HepG2 (cell line): ENCODE measurements around the gene PACS2. TPM values are rescaled to one million over a fixed set of nuclear protein-coding genes. Genes with fewer than 3 reads are reported as not detected.

Experiments
- MAFK ChIP-seq, 2 experiments: IDR thresholded peaks in 1 of 2; conservative IDR thresholded peaks in 1 of 2; 2 replicates each; pipeline ENCODE4 v1.6.1; 2011; ENCODE audit warnings: improper control_type of control experiment in 2 of 2, low read length in 2 of 2
- SOX5 ChIP-seq: IDR thresholded peaks from 2 replicates; pipeline ENCODE4 v1.6.1; 2016; ENCODE audit warnings: borderline replicate concordance
- ZFP36 ChIP-seq: fragments of 150-350 bp; IDR thresholded peaks from 2 replicates; pipeline ENCODE4 v1.6.1; 2018; ENCODE audit warnings: borderline replicate concordance, low read length, low read depth; ENCODE audit not compliant: partially characterized antibody
- ZNF235 ChIP-seq: sonication (generic); formaldehyde crosslinking; IDR thresholded peaks from 2 replicates; pipeline ENCODE4 v1.8.1; 2023; ENCODE audit warnings: mild to moderate bottlenecking, missing genetic modification reagents, borderline replicate concordance
- ZNF724P ChIP-seq: sonication (generic); formaldehyde crosslinking; IDR thresholded peaks from 2 replicates; pipeline ENCODE4 v1.8.0; 2022; ENCODE audit warnings: missing genetic modification reagents, borderline replicate concordance
- ZNF816 ChIP-seq: sonication (generic); formaldehyde crosslinking; IDR thresholded peaks from 2 replicates; pipeline ENCODE4 v1.8.0; 2022; ENCODE audit warnings: missing genetic modification reagents, mild to moderate bottlenecking, borderline replicate concordance
- polyA plus RNA-seq, 8 experiments: library from polyadenylated mRNA; depleted of rRNA in 3 of 8; stranded (reverse) in 7 of 8; unstranded in 1 of 8; fragments of >200 nt; fragmentation: Illumina TruSeq in 4 of 8; extraction: Trizol in 4 of 8; gene quantifications; 2 replicates each; pipeline versions ENCODE4 v1.2.1 to v1.2.3, GENCODE V29; 2011 to 2016; ENCODE audit warnings: low read depth in 4 of 8, missing spikeins in 1 of 8, mixed read lengths in 1 of 8; ENCODE audit not compliant: insufficient read depth in 1 of 8
- total RNA-seq, 5 experiments: library from RNA; depleted of rRNA; stranded (reverse); fragments of >200 nt; fragmentation: Illumina TruSeq; extraction: Trizol; gene quantifications; 2 replicates each; pipeline ENCODE4 v1.2.3, GENCODE V29; 2016; ENCODE audit warnings: low read depth in 1 of 5
- TF ChIP-seq, protein P1 (sequence below): sonication (generic); formaldehyde crosslinking; IDR thresholded peaks from 2 replicates; pipeline ENCODE4 v1.4.0; 2020; ENCODE audit warnings: mild to moderate bottlenecking, missing genetic modification reagents
- TF ChIP-seq, protein P2 (sequence below): sonication (generic); formaldehyde crosslinking; IDR thresholded peaks from one replicate; pipeline ENCODE4 v1.5.1; 2020; ENCODE audit warnings: mild to moderate bottlenecking, missing genetic modification reagents; ENCODE audit errors: not compliant biosample characterization
- TF ChIP-seq, protein P3 (sequence below): sonication (generic); formaldehyde crosslinking; IDR thresholded peaks from 2 replicates; pipeline ENCODE4 v1.4.0; 2020; ENCODE audit warnings: missing genetic modification reagents
- TF ChIP-seq, protein P4 (sequence below): sonication (generic); formaldehyde crosslinking; IDR thresholded peaks from 2 replicates; pipeline ENCODE4 v1.5.0; 2020; ENCODE audit warnings: mild to moderate bottlenecking, low read depth, missing genetic modification reagents, borderline replicate concordance

PACS2 gene
- total and polyA plus RNA-seq, 2 of the 13 experiments (the other 11 are each of a cell fraction or from before 2014, with no cell fraction given) = 23.6 to 27.6 TPM

DNA sequence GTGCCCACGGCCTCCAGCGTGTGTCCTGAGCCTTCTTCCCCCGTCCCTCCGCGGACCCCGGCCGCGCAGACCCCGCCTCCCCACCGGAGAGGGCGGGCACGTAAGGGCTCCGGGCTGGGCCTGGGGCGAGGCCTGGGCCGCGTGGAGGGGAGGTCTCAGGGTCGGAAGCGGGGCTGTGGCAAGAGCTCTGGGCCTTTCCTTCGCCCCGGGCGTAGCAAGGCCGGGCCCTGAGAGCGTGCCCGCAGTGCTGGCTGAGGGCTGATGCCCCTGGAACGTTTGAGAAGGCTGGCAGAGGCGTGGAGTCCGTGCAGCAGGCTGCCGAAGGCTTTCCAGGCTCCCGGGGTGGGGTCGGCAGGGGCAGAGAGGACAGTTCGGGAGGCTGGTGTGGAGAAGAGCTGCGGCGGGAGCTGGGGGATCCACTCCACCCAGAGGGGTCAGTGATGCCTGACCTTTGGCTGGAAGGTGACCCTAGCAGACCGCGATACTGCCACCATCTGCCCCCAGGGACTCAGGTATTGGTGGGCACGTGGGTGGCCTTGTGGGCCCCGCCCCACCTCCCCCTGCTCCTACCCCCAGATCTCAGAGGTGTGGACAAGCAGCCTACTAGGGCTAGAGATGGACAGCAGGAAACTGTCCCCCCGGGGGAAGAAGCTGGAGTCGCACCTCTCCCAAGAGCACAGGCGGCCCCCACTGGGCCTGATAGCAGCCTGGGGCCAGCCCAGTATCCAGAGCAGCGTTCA, 84.3 kb downstream of the PACS2 start (continued):
- TF ChIP-seq, protein P1, sequence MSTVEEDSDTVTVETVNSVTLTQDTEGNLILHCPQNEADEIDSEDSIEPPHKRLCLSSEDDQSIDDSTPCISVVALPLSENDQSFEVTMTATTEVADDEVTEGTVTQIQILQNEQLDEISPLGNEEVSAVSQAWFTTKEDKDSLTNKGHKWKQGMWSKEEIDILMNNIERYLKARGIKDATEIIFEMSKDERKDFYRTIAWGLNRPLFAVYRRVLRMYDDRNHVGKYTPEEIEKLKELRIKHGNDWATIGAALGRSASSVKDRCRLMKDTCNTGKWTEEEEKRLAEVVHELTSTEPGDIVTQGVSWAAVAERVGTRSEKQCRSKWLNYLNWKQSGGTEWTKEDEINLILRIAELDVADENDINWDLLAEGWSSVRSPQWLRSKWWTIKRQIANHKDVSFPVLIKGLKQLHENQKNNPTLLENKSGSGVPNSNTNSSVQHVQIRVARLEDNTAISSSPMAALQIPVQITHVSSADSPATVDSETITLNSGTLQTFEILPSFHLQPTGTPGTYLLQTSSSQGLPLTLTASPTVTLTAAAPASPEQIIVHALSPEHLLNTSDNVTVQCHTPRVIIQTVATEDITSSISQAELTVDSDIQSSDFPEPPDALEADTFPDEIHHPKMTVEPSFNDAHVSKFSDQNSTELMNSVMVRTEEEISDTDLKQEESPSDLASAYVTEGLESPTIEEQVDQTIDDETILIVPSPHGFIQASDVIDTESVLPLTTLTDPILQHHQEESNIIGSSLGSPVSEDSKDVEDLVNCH = no peak
- TF ChIP-seq, protein P2, sequence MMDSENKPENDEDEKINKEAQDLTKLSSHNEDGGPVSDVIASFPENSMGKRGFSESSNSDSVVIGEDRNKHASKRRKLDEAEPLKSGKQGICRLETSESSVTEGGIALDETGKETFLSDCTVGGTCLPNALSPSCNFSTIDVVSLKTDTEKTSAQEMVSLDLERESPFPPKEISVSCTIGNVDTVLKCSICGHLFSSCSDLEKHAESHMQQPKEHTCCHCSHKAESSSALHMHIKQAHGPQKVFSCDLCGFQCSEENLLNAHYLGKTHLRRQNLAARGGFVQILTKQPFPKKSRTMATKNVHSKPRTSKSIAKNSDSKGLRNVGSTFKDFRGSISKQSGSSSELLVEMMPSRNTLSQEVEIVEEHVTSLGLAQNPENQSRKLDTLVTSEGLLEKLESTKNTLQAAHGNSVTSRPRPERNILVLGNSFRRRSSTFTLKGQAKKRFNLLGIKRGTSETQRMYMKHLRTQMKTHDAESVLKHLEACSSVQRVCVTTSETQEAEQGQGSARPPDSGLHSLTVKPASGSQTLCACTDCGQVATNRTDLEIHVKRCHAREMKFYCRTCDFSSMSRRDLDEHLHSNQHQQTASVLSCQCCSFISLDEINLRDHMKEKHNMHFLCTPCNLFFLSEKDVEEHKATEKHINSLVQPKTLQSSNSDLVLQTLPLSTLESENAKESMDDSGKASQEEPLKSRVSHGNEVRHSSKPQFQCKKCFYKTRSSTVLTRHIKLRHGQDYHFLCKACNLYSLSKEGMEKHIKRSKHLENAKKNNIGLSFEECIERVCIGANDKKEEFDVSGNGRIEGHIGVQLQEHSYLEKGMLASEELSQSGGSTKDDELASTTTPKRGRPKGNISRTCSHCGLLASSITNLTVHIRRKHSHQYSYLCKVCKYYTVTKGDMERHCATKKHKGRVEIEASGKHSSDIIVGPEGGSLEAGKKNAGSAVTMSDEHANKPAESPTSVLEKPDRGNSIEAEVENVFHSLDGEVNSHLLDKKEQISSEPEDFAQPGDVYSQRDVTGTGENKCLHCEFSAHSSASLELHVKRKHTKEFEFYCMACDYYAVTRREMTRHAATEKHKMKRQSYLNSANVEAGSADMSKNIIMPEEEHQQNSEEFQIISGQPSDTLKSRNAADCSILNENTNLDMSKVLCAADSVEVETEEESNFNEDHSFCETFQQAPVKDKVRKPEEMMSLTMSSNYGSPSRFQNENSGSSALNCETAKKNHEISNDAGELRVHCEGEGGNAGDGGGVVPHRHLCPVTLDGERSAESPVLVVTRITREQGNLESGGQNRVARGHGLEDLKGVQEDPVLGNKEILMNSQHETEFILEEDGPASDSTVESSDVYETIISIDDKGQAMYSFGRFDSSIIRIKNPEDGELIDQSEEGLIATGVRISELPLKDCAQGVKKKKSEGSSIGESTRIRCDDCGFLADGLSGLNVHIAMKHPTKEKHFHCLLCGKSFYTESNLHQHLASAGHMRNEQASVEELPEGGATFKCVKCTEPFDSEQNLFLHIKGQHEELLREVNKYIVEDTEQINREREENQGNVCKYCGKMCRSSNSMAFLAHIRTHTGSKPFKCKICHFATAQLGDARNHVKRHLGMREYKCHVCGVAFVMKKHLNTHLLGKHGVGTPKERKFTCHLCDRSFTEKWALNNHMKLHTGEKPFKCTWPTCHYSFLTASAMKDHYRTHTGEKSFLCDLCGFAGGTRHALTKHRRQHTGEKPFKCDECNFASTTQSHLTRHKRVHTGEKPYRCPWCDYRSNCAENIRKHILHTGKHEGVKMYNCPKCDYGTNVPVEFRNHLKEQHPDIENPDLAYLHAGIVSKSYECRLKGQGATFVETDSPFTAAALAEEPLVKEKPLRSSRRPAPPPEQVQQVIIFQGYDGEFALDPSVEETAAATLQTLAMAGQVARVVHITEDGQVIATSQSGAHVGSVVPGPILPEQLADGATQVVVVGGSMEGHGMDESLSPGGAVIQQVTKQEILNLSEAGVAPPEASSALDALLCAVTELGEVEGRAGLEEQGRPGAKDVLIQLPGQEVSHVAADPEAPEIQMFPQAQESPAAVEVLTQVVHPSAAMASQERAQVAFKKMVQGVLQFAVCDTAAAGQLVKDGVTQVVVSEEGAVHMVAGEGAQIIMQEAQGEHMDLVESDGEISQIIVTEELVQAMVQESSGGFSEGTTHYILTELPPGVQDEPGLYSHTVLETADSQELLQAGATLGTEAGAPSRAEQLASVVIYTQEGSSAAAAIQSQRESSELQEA = no peak
- TF ChIP-seq, protein P3, sequence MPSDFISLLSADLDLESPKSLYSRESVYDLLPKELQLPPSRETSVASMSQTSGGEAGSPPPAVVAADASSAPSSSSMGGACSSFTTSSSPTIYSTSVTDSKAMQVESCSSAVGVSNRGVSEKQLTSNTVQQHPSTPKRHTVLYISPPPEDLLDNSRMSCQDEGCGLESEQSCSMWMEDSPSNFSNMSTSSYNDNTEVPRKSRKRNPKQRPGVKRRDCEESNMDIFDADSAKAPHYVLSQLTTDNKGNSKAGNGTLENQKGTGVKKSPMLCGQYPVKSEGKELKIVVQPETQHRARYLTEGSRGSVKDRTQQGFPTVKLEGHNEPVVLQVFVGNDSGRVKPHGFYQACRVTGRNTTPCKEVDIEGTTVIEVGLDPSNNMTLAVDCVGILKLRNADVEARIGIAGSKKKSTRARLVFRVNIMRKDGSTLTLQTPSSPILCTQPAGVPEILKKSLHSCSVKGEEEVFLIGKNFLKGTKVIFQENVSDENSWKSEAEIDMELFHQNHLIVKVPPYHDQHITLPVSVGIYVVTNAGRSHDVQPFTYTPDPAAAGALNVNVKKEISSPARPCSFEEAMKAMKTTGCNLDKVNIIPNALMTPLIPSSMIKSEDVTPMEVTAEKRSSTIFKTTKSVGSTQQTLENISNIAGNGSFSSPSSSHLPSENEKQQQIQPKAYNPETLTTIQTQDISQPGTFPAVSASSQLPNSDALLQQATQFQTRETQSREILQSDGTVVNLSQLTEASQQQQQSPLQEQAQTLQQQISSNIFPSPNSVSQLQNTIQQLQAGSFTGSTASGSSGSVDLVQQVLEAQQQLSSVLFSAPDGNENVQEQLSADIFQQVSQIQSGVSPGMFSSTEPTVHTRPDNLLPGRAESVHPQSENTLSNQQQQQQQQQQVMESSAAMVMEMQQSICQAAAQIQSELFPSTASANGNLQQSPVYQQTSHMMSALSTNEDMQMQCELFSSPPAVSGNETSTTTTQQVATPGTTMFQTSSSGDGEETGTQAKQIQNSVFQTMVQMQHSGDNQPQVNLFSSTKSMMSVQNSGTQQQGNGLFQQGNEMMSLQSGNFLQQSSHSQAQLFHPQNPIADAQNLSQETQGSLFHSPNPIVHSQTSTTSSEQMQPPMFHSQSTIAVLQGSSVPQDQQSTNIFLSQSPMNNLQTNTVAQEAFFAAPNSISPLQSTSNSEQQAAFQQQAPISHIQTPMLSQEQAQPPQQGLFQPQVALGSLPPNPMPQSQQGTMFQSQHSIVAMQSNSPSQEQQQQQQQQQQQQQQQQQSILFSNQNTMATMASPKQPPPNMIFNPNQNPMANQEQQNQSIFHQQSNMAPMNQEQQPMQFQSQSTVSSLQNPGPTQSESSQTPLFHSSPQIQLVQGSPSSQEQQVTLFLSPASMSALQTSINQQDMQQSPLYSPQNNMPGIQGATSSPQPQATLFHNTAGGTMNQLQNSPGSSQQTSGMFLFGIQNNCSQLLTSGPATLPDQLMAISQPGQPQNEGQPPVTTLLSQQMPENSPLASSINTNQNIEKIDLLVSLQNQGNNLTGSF (CRISPR knock-in tag) = 0 out of 2 replicates have a peak, but pooled peaks have one; percentile 20
- TF ChIP-seq ZNF235 (CRISPR knock-in tag) = peak; percentile 61
- TF ChIP-seq, protein P4, sequence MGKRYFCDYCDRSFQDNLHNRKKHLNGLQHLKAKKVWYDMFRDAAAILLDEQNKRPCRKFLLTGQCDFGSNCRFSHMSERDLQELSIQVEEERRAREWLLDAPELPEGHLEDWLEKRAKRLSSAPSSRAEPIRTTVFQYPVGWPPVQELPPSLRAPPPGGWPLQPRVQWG (CRISPR knock-in tag) = no peak
- 0 out of 2 replicates have a peak, but pooled peaks have one; percentile 6 for TF ChIP-seq SOX5 (CRISPR knock-in tag)
- no peak for TF ChIP-seq MAFK (conservative IDR thresholded peaks at IDR 0.05 in 1 of 2, IDR thresholded peaks at IDR 0.05 in 1 of 2; ENCODE audit: low read length in 2 of 2)
- no peak for TF ChIP-seq ZFP36
- no peak; the same call in none of the 2 replicates for TF ChIP-seq ZNF724P (CRISPR knock-in tag)
- TF ChIP-seq ZNF816 (CRISPR knock-in tag) = 0 out of 2 replicates have a peak, but pooled peaks have one; percentile 20
